Esophagus muscularis mucosa (tissue), 3 donors: ENCODE measurements around the gene EMILIN1.

Experiments used
- CTCF ChIP-seq, 3 experiments: fragments of 200-600 bp in 2 of 3; fragments of 450-650 bp in 1 of 3; sonication (generic) in 2 of 3; IDR thresholded peaks; one replicate each; pipeline ENCODE4 v1.5.1; 2017 to 2019; ENCODE audit warnings: antibody characterized with exemption in 3 of 3, mild to moderate bottlenecking in 2 of 3, moderate library complexity in 1 of 3
- POLR2A ChIP-seq: fragments of 450-650 bp; IDR thresholded peaks from one replicate; pipeline ENCODE4 v1.6.1; 2017; ENCODE audit warnings: antibody characterized with exemption, moderate library complexity, mild to moderate bottlenecking, low read depth

GRCh38 chr2:27049422-27050280 lies 28.8 kb upstream of the EMILIN1 start:
- TF ChIP-seq POLR2A (no peak), CTCF (IDR thresholded peaks at IDR 0.05) (no peak)
